ENCODE data around the gene TANC1. TPM values are rescaled to one million over a fixed set of nuclear protein-coding genes. Genes with fewer than 3 reads are reported as not detected.

TANC1 gene
- polyA plus RNA-seq, 1 donor (not counting 4 experiments of a cell fraction or from before 2014, with no cell fraction given): 33.5 TPM

- H3K27ac ChIP-seq (ENCODE audit: control insufficient read depth, insufficient read depth, low read length): peak overlapping the region; percentile 53
- no peaks in the 10 kb centered on the region for H3K9me1 ChIP-seq (ENCODE audit: control insufficient read depth, extremely low read depth, insufficient read depth, low read length)
- H2AFZ ChIP-seq (ENCODE audit: control insufficient read depth, low read length): no peak overlapping the region
- H3K79me2 ChIP-seq (ENCODE audit: control insufficient read depth, insufficient read depth, low read length): peaks cover 78% of the 10 kb centered on the region
- peaks cover 3% of the 10 kb centered on the region for H3K9me3 ChIP-seq (ENCODE audit: control insufficient read depth, low read depth, low read length)
- H3K27me3 ChIP-seq (ENCODE audit: control insufficient read depth, extremely low read depth, insufficient read depth, low read length): no peaks in the 10 kb centered on the region
- dilution Hi-C loops (cut with MboI; ENCODE audit: extremely low pct_ligation_motif_present, low sequenced_read_pairs): no loop called here
- peaks cover 18% of the 10 kb centered on the region for H3K4me1 ChIP-seq (ENCODE audit: control insufficient read depth, extremely low read depth, insufficient read depth, low read length)
- TF ChIP-seq CTCF (optimal IDR thresholded peaks at IDR 0.05 in 1 of 3, IDR thresholded peaks at IDR 0.05 in 1 of 3, conservative IDR thresholded peaks at IDR 0.05 in 1 of 3; ENCODE audit: extremely low read depth in 1 of 3, insufficient read depth in 2 of 3, low read length in 3 of 3) (no peak), EZH2 (IDR thresholded peaks at IDR 0.05; ENCODE audit: low read length) (no peak)
- H3K4me2 ChIP-seq (ENCODE audit: control insufficient read depth, extremely low read depth, insufficient read depth, low read depth, low read length): peak overlapping the region; percentile 45
- no peak overlapping the region for H3K4me3 ChIP-seq (ENCODE audit: control insufficient read depth in 2 of 3, extremely low read depth in 1 of 3, insufficient read depth in 2 of 3, low read depth in 1 of 3, low read length in 3 of 3)
- peaks cover 6% of the 10 kb centered on the region for H4K20me1 ChIP-seq (ENCODE audit: control insufficient read depth, extremely low read depth, insufficient read depth, low read length)
- FAIRE-seq: no peak
- H3K36me3 ChIP-seq (ENCODE audit: control insufficient read depth in 2 of 2, extremely low read depth in 1 of 2, insufficient read depth in 2 of 2, low read length in 2 of 2): peaks cover 4 to 5% of the 10 kb centered on the region in 2 experiments
- peak overlapping the region; percentile 28 for H3K9ac ChIP-seq (ENCODE audit: control insufficient read depth, extremely low read depth, insufficient read depth, low read length)
- DNase-seq (ENCODE audit: low read depth, low spot score): no peak
Measured at GRCh38 chr2:159009940-159010339, 41.5 kb downstream of the TANC1 start.

GRCh38 chr2:159010340-159010739 is 41.9 kb downstream of the TANC1 start:
- no peaks in the 10 kb centered on the region for H3K27me3 ChIP-seq (ENCODE audit: control insufficient read depth, extremely low read depth, insufficient read depth, low read length)
- peaks cover 6% of the 10 kb centered on the region for H4K20me1 ChIP-seq (ENCODE audit: control insufficient read depth, extremely low read depth, insufficient read depth, low read length)
- H3K4me3 ChIP-seq (ENCODE audit: control insufficient read depth in 2 of 3, extremely low read depth in 1 of 3, insufficient read depth in 2 of 3, low read depth in 1 of 3, low read length in 3 of 3): no peak overlapping the region
- H3K9me1 ChIP-seq (ENCODE audit: control insufficient read depth, extremely low read depth, insufficient read depth, low read length): no peaks in the 10 kb centered on the region
- TF ChIP-seq EZH2 (IDR thresholded peaks at IDR 0.05; ENCODE audit: low read length) (no peak), CTCF (optimal IDR thresholded peaks at IDR 0.05 in 1 of 3, IDR thresholded peaks at IDR 0.05 in 1 of 3, conservative IDR thresholded peaks at IDR 0.05 in 1 of 3; ENCODE audit: extremely low read depth in 1 of 3, insufficient read depth in 2 of 3, low read length in 3 of 3) (no peak)
- peak overlapping the region; percentile 53 for H3K27ac ChIP-seq (ENCODE audit: control insufficient read depth, insufficient read depth, low read length)
- H3K9ac ChIP-seq (ENCODE audit: control insufficient read depth, extremely low read depth, insufficient read depth, low read length): no peak overlapping the region
- peaks cover 78% of the 10 kb centered on the region for H3K79me2 ChIP-seq (ENCODE audit: control insufficient read depth, insufficient read depth, low read length)
- no peak overlapping the region for H2AFZ ChIP-seq (ENCODE audit: control insufficient read depth, low read length)
- H3K9me3 ChIP-seq (ENCODE audit: control insufficient read depth, low read depth, low read length): peaks cover 6% of the 10 kb centered on the region
- peak overlapping the region; percentile 45 for H3K4me2 ChIP-seq (ENCODE audit: control insufficient read depth, extremely low read depth, insufficient read depth, low read depth, low read length)
- peaks cover 4 to 5% of the 10 kb centered on the region in 2 experiments for H3K36me3 ChIP-seq (ENCODE audit: control insufficient read depth in 2 of 2, extremely low read depth in 1 of 2, insufficient read depth in 2 of 2, low read length in 2 of 2)
- peaks cover 18% of the 10 kb centered on the region for H3K4me1 ChIP-seq (ENCODE audit: control insufficient read depth, extremely low read depth, insufficient read depth, low read length)
- DNase-seq (ENCODE audit: low read depth, low spot score) (no peak), FAIRE-seq (no peak)
- dilution Hi-C loops (cut with MboI; ENCODE audit: extremely low pct_ligation_motif_present, low sequenced_read_pairs): no loop called here
